RWPE2 (cell line): ENCODE data around the gene TSPO2.

Experiments
- ATAC-seq: fragments of 200-7000 bp; cut with Tn5 transposase; 3 replicates; pipeline ENCODE4 v1.9.1; 2021; ENCODE audit warnings: low read depth
- DNase-seq: peaks from one replicate; pipeline ENCODE4 v3.0.0-alpha.2; 2020; ENCODE audit warnings: low spot score
- H3K27ac ChIP-seq: fragments of 450-650 bp; 2 replicates; pipeline ENCODE4 v1.5.1; 2017; ENCODE audit warnings: mild to moderate bottlenecking; ENCODE audit not compliant: poor library complexity, severe bottlenecking
- H3K27me3 ChIP-seq: fragments of 250-450 bp; sonication (Bioruptor Pico); 2 replicates; pipeline ENCODE4 v1.5.1; 2021; ENCODE audit warnings: mild to moderate bottlenecking, moderate library complexity; ENCODE audit not compliant: insufficient read depth, poor library complexity, severe bottlenecking
- H3K36me3 ChIP-seq: fragments of 250-450 bp; sonication (Bioruptor Pico); 2 replicates; pipeline ENCODE4 v1.5.1; 2020; ENCODE audit warnings: low read depth, mild to moderate bottlenecking, moderate library complexity
- H3K4me1 ChIP-seq: fragments of 250-450 bp; sonication (Bioruptor Pico); 2 replicates; pipeline ENCODE4 v1.5.1; 2021; ENCODE audit warnings: mild to moderate bottlenecking, moderate library complexity; ENCODE audit not compliant: insufficient read depth, poor library complexity, severe bottlenecking
- H3K4me3 ChIP-seq: fragments of 250-450 bp; sonication (Bioruptor Pico); 2 replicates; pipeline ENCODE4 v1.5.1; 2021; ENCODE audit warnings: mild to moderate bottlenecking, moderate library complexity; ENCODE audit not compliant: severe bottlenecking
- H3K9me3 ChIP-seq: fragments of 250-450 bp; sonication (Bioruptor Pico); 2 replicates; pipeline ENCODE4 v1.5.1; 2021; ENCODE audit warnings: mild to moderate bottlenecking, moderate library complexity; ENCODE audit not compliant: severe bottlenecking
- CTCF ChIP-seq: fragments of 450-650 bp; IDR thresholded peaks from one replicate; pipeline ENCODE4 v1.5.1; 2017; ENCODE audit warnings: mild to moderate bottlenecking, moderate library complexity; ENCODE audit not compliant: poor library complexity, severe bottlenecking

TSPO2 gene

DNA sequence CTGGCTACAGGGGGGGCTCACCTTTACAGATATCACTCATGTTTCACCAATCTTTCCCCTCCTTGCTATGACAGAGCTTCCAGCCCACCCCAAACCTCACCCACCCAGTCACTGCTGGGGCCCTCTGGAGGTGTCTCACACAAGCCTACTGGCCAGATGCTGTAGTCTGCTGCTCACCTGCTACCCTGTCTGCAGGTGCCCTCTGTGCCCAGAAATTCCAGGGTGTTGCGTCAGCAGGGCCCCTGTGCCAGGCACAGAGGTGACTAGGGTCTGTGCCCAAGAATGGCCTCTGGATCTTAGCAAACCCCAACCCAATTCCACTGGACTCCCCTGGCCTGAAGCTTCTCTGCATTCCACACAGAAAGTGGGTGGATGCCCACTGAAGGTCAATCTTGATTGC, 24.6 kb upstream of the TSPO2 start:
- Histone ChIP-seq H3K36me3 (no peaks in the 10 kb centered on the region), H3K27ac (no peak overlapping the region), H3K4me1 (peaks cover 13% of the 10 kb centered on the region), H3K4me3 (no peak overlapping the region), H3K27me3 (no peaks in the 10 kb centered on the region), H3K9me3 (no peaks in the 10 kb centered on the region)
- no peak for DNase-seq
- TF ChIP-seq CTCF = no peak
- ATAC-seq = no peak

GRCh38 chr6:41021832-41022231, 20.4 kb upstream of the TSPO2 start:
- H3K36me3 ChIP-seq = no peaks in the 10 kb centered on the region
- DNase-seq (no peak), ATAC-seq (peak; percentile 72)
- H3K4me3 ChIP-seq = no peak overlapping the region
- TF ChIP-seq CTCF = peak; percentile 57
- peaks cover 25% of the 10 kb centered on the region for H3K4me1 ChIP-seq
- H3K9me3 ChIP-seq = no peaks in the 10 kb centered on the region
- H3K27me3 ChIP-seq = no peaks in the 10 kb centered on the region
- H3K27ac ChIP-seq = peak overlapping the region; percentile 61

GRCh38 chr6:41022294-41022693, 20.0 kb upstream of the TSPO2 start:
- peak; percentile 47 for ATAC-seq
- Histone ChIP-seq H3K27me3 (no peaks in the 10 kb centered on the region), H3K27ac (peak overlapping the region; percentile 61), H3K4me3 (no peak overlapping the region), H3K4me1 (peaks cover 25% of the 10 kb centered on the region), H3K9me3 (no peaks in the 10 kb centered on the region), H3K36me3 (no peaks in the 10 kb centered on the region)
- no peak for DNase-seq
- no peak for TF ChIP-seq CTCF

- DNase-seq = no peak
- no peaks in the 10 kb centered on the region for H3K27me3 ChIP-seq
- H3K4me1 ChIP-seq = peaks cover 25% of the 10 kb centered on the region
- H3K9me3 ChIP-seq = no peaks in the 10 kb centered on the region
- ATAC-seq = no peak
- peak overlapping the region; percentile 61 for H3K27ac ChIP-seq
- no peak for TF ChIP-seq CTCF
- no peak overlapping the region for H3K4me3 ChIP-seq
- H3K36me3 ChIP-seq = no peaks in the 10 kb centered on the region
Measured at GRCh38 chr6:41023114-41023513, 19.2 kb upstream of the TSPO2 start.

DNA sequence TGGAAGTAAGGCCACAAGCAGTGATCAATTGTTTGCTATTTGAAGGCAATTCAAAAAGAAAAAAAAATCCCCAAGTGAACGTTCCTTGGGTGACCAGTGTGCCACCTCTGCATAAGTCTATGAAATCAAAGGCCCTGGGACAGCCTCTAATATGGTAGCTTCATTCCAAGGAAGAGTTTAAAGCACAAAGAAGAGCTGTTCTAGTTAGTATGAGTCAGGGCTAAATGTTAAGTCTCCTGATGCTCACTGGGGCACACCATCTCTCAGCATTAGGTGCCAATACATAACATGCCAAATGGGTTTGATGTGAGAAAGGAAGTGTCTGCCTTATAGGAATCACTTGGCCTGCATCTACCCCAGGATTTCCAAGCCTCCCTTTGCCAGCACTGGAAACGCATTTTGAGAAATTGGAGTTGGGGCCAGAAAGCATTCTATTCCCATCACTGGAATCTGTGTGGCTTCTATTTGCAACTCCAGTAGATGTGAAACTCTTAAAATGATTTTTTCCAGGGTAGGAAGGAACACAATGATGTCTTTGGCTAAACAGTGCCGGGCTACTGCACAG, 16.2 kb upstream of the TSPO2 start:
- Histone ChIP-seq H3K4me3 (no peak overlapping the region), H3K9me3 (no peaks in the 10 kb centered on the region), H3K36me3 (no peaks in the 10 kb centered on the region), H3K4me1 (peaks cover 31% of the 10 kb centered on the region), H3K27ac (no peak overlapping the region), H3K27me3 (no peaks in the 10 kb centered on the region)
- TF ChIP-seq CTCF = no peak
- DNase-seq (no peak), ATAC-seq (no peak)
